ENCODE measurements around the gene TMEM201.

The TMEM201 gene

GRCh38 chr1:9643351-9644256 lies 54.9 kb downstream of the TMEM201 start:
- ATAC-seq, result peak; percentile 73
- H3K4me1 Mint-ChIP-seq, result peaks cover 52% of the 10 kb centered on the region
- H3K4me3 Mint-ChIP-seq, result peak overlapping the region; percentile 50
- peaks cover 35% of the 10 kb centered on the region for H3K36me3 Mint-ChIP-seq
- peak overlapping the region; percentile 87 for H3K27ac Mint-ChIP-seq
- H3K9me3 Mint-ChIP-seq, result no peaks in the 10 kb centered on the region
- peak in 1 of 2 donors; percentile 58 for DNase-seq (ENCODE audit: low spot score in 2 of 2)

- H3K4me1 Mint-ChIP-seq, result peaks cover 46% of the 10 kb centered on the region
- H3K9me3 Mint-ChIP-seq, result no peaks in the 10 kb centered on the region
- H3K36me3 Mint-ChIP-seq, result peaks cover 14% of the 10 kb centered on the region
- ATAC-seq, result no peak
- no peak overlapping the region for H3K4me3 Mint-ChIP-seq
- peak overlapping the region; percentile 37 for H3K27ac Mint-ChIP-seq
- no peak for DNase-seq (ENCODE audit: low spot score in 2 of 2)
Observed at GRCh38 chr1:9646037-9646436, 57.3 kb downstream of the TMEM201 start.

- Mint-ChIP-seq H3K4me1 (peaks cover 38% of the 10 kb centered on the region), H3K27ac (no peak overlapping the region), H3K9me3 (no peaks in the 10 kb centered on the region), H3K36me3 (peaks cover 23% of the 10 kb centered on the region), H3K4me3 (no peak overlapping the region)
- no peak for ATAC-seq
- no peak for DNase-seq (ENCODE audit: low spot score in 2 of 2)
Observed at GRCh38 chr1:9648171-9648570, 59.5 kb downstream of the TMEM201 start.

GRCh38 chr1:9649769-9650168 lies 61.1 kb downstream of the TMEM201 start:
- peak overlapping the region; percentile 97 for H3K4me3 Mint-ChIP-seq
- no peak for DNase-seq (ENCODE audit: low spot score in 2 of 2)
- ATAC-seq, result no peak
- H3K27ac Mint-ChIP-seq, result peak overlapping the region; percentile 76
- no peaks in the 10 kb centered on the region for H3K9me3 Mint-ChIP-seq
- peaks cover 36% of the 10 kb centered on the region for H3K4me1 Mint-ChIP-seq
- peaks cover 33% of the 10 kb centered on the region for H3K36me3 Mint-ChIP-seq

GRCh38 chr1:9651220-9651564 lies 62.5 kb downstream of the TMEM201 start:
- Mint-ChIP-seq H3K9me3 (no peaks in the 10 kb centered on the region), H3K27ac (peak overlapping the region; percentile 94), H3K4me3 (peak overlapping the region; percentile 97), H3K36me3 (peaks cover 47% of the 10 kb centered on the region), H3K4me1 (peaks cover 49% of the 10 kb centered on the region)
- DNase-seq (ENCODE audit: low spot score in 2 of 2), result no peak
- ATAC-seq, result no peak

- peak; percentile 48 for ATAC-seq
- Mint-ChIP-seq H3K36me3 (peaks cover 53% of the 10 kb centered on the region), H3K4me1 (peaks cover 54% of the 10 kb centered on the region), H3K27ac (peak within 1 kb of the TSS; percentile 95), H3K4me3 (peak within 1 kb of the TSS; percentile 97), H3K9me3 (no peaks in the 10 kb centered on the region)
- DNase-seq (ENCODE audit: low spot score in 2 of 2), result peak; percentile 20 to 71
Observed at GRCh38 chr1:9651565-9652378, 63.1 kb downstream of the TMEM201 start, which contains the start of gene PIK3CD. Gene PIK3CD (plus strand): TSS chr1:9651731. CDS start chr1:9710456, 58,725 bp downstream.

- H3K36me3 Mint-ChIP-seq, result peaks cover 61% of the 10 kb centered on the region
- H3K27ac Mint-ChIP-seq, result peak overlapping the region; percentile 95
- H3K9me3 Mint-ChIP-seq, result no peaks in the 10 kb centered on the region
- peak overlapping the region; percentile 97 for H3K4me3 Mint-ChIP-seq
- H3K4me1 Mint-ChIP-seq, result peaks cover 62% of the 10 kb centered on the region
- ATAC-seq, result peak; percentile 31
- DNase-seq (ENCODE audit: low spot score in 2 of 2), result peak; percentile 52 to 74
Observed at GRCh38 chr1:9652379-9653209, 63.9 kb downstream of the TMEM201 start.

GRCh38 chr1:9653210-9653490 lies 64.4 kb downstream of the TMEM201 start:
- peaks cover 67% of the 10 kb centered on the region for H3K4me1 Mint-ChIP-seq
- ATAC-seq (no peak), DNase-seq (ENCODE audit: low spot score in 2 of 2) (no peak)
- peak overlapping the region; percentile 95 for H3K27ac Mint-ChIP-seq
- peaks cover 66% of the 10 kb centered on the region for H3K36me3 Mint-ChIP-seq
- H3K9me3 Mint-ChIP-seq, result no peaks in the 10 kb centered on the region
- H3K4me3 Mint-ChIP-seq, result peak overlapping the region; percentile 97

GRCh38 chr1:9653491-9654050 lies 64.9 kb downstream of the TMEM201 start:
- peak overlapping the region; percentile 95 for H3K27ac Mint-ChIP-seq
- DNase-seq (ENCODE audit: low spot score in 2 of 2), result peak; percentile 11 to 72
- ATAC-seq, result peak; percentile 1
- no peaks in the 10 kb centered on the region for H3K9me3 Mint-ChIP-seq
- peaks cover 68% of the 10 kb centered on the region for H3K4me1 Mint-ChIP-seq
- peaks cover 71% of the 10 kb centered on the region for H3K36me3 Mint-ChIP-seq
- H3K4me3 Mint-ChIP-seq, result peak overlapping the region; percentile 97

GRCh38 chr1:9654051-9654833 lies 65.5 kb downstream of the TMEM201 start:
- ATAC-seq, result peak; percentile 22
- Mint-ChIP-seq H3K4me1 (peaks cover 70% of the 10 kb centered on the region), H3K36me3 (peaks cover 74% of the 10 kb centered on the region), H3K27ac (peak overlapping the region; percentile 95), H3K4me3 (peak overlapping the region; percentile 97), H3K9me3 (no peaks in the 10 kb centered on the region)
- peak in 1 of 2 donors; percentile 75 for DNase-seq (ENCODE audit: low spot score in 2 of 2)

- H3K36me3 Mint-ChIP-seq, result peaks cover 83% of the 10 kb centered on the region
- H3K9me3 Mint-ChIP-seq, result no peaks in the 10 kb centered on the region
- DNase-seq (ENCODE audit: low spot score in 2 of 2) (peak; percentile 30 to 81), ATAC-seq (peak; percentile 75)
- H3K4me3 Mint-ChIP-seq, result peak overlapping the region; percentile 97
- H3K27ac Mint-ChIP-seq, result peak overlapping the region; percentile 95
- H3K4me1 Mint-ChIP-seq, result peaks cover 72% of the 10 kb centered on the region
Observed at GRCh38 chr1:9654834-9655723, 66.4 kb downstream of the TMEM201 start.

- H3K4me1 Mint-ChIP-seq, result peaks cover 72% of the 10 kb centered on the region
- no peak for ATAC-seq
- peak overlapping the region; percentile 97 for H3K4me3 Mint-ChIP-seq
- H3K9me3 Mint-ChIP-seq, result no peaks in the 10 kb centered on the region
- H3K36me3 Mint-ChIP-seq, result peaks cover 90% of the 10 kb centered on the region
- DNase-seq (ENCODE audit: low spot score in 2 of 2), result no peak
- H3K27ac Mint-ChIP-seq, result peak overlapping the region; percentile 95
Observed at GRCh38 chr1:9655836-9656235, 67.1 kb downstream of the TMEM201 start.

GRCh38 chr1:9657521-9658032 lies 68.9 kb downstream of the TMEM201 start:
- peak overlapping the region; percentile 91 for H3K27ac Mint-ChIP-seq
- DNase-seq (ENCODE audit: low spot score in 2 of 2), result no peak
- peaks cover 77% of the 10 kb centered on the region for H3K4me1 Mint-ChIP-seq
- peak overlapping the region; percentile 97 for H3K4me3 Mint-ChIP-seq
- peaks cover 97% of the 10 kb centered on the region for H3K36me3 Mint-ChIP-seq
- no peak for ATAC-seq
- H3K9me3 Mint-ChIP-seq, result no peaks in the 10 kb centered on the region

Measured in stimulated activated effector memory CD8-positive, alpha-beta T cell treated with anti-CD3 and anti-CD28 coated beads, Interleukin-12 subunit alpha, Interleukin-12 subunit beta, amount 100 ng/mL, for 72 hours (primary cell).